Stimulated activated CD4-positive, alpha-beta T cell treated with anti-CD3 and anti-CD28 coated beads, Interleukin-4, amount 100 ng/mL, for 1 hour (primary cell): ENCODE data around the gene CDHR5.

Experiments used
- DNase-seq: peaks from one replicate; pipeline ENCODE4 v3.0.0-alpha.2; 2020

The CDHR5 gene

GRCh38 chr11:608791-609251, 15.9 kb downstream of the CDHR5 start:
- DNase-seq: no peak

GRCh38 chr11:607971-608659, 16.6 kb downstream of the CDHR5 start:
- no peak for DNase-seq

- no peak for DNase-seq
These were observed 17.6 kb downstream of the CDHR5 start for GRCh38 chr11:607020-607780.

- no peak for DNase-seq
These were observed 18.5 kb downstream of the CDHR5 start for GRCh38 chr11:606245-606644.

- DNase-seq: no peak
These were observed 19.2 kb downstream of the CDHR5 start for GRCh38 chr11:605286-606129.

- no peak for DNase-seq
These were observed 21.6 kb downstream of the CDHR5 start for GRCh38 chr11:603154-603553.

- no peak for DNase-seq
These were observed 23.0 kb downstream of the CDHR5 start for GRCh38 chr11:601573-602245.

GRCh38 chr11:598005-598680, 26.6 kb downstream of the CDHR5 start:
- DNase-seq: no peak

- no peak for DNase-seq
These were observed 27.5 kb downstream of the CDHR5 start for GRCh38 chr11:597166-597725.

- DNase-seq: no peak
These were observed 28.4 kb downstream of the CDHR5 start for GRCh38 chr11:596374-596773.

GRCh38 chr11:595400-595799, 29.4 kb downstream of the CDHR5 start:
- no peak for DNase-seq

- no peak for DNase-seq
These were observed 31.4 kb downstream of the CDHR5 start for GRCh38 chr11:593347-593746.

GRCh38 chr11:592918-593317, 31.8 kb downstream of the CDHR5 start:
- no peak for DNase-seq

- DNase-seq: no peak
These were observed 32.3 kb downstream of the CDHR5 start for GRCh38 chr11:592501-592900.

GRCh38 chr11:590997-591396, 33.8 kb downstream of the CDHR5 start:
- no peak for DNase-seq

GRCh38 chr11:589798-590197, 35.0 kb downstream of the CDHR5 start:
- no peak for DNase-seq

- peak; percentile 62 for DNase-seq
These were observed 36.8 kb downstream of the CDHR5 start for GRCh38 chr11:587978-588380.

- no peak for DNase-seq
These were observed 37.2 kb downstream of the CDHR5 start for GRCh38 chr11:587546-587945.

- no peak for DNase-seq
These were observed 38.1 kb downstream of the CDHR5 start for GRCh38 chr11:586376-587316.

- DNase-seq: no peak
These were observed 40.5 kb downstream of the CDHR5 start for GRCh38 chr11:584287-584686.

GRCh38 chr11:581752-582151, 43.0 kb downstream of the CDHR5 start:
- no peak for DNase-seq
